LNCaP clone FGC (cell line): ENCODE results near the gene GABRG2.

Experiments
- DNase-seq: peaks from one replicate; pipeline ENCODE4 v3.0.0-alpha.2; 2011; ENCODE audit warnings: low read depth
- H3K4me3 ChIP-seq: 2 replicates; pipeline ENCODE4 v1.5.1; 2011; ENCODE audit warnings: mild to moderate bottlenecking, low read depth, low read length, control low read depth
- TF ChIP-seq, protein P1 (sequence below): IDR thresholded peaks from 2 replicates; pipeline ENCODE4 v1.5.1; 2012; ENCODE audit warnings: mild to moderate bottlenecking; ENCODE audit not compliant: control insufficient read depth, insufficient read depth; ENCODE audit errors: extremely low read depth

GABRG2 gene

DNA sequence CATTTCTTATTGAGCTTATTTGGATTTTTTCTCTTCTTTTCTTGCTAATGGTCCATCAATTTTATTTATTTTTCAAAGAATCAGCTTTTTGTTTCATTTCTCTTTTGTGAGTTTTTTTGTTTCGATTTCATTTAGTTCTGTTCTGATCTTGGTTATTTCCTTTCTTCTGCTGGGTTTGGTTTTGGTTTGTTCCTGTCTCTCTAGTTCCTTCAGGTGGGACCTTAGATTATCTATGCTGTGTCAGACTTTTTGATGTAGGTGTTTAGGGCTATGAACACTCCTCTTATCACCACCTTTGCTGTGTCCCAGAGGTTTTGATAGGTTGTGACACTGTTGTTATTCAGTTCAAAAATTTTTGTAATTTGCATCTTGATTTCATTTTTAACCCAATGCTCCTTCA is 119.8 kb downstream of the GABRG2 start:
- no peak overlapping the region for H3K4me3 ChIP-seq
- no peak for DNase-seq
- TF ChIP-seq, protein P1, sequence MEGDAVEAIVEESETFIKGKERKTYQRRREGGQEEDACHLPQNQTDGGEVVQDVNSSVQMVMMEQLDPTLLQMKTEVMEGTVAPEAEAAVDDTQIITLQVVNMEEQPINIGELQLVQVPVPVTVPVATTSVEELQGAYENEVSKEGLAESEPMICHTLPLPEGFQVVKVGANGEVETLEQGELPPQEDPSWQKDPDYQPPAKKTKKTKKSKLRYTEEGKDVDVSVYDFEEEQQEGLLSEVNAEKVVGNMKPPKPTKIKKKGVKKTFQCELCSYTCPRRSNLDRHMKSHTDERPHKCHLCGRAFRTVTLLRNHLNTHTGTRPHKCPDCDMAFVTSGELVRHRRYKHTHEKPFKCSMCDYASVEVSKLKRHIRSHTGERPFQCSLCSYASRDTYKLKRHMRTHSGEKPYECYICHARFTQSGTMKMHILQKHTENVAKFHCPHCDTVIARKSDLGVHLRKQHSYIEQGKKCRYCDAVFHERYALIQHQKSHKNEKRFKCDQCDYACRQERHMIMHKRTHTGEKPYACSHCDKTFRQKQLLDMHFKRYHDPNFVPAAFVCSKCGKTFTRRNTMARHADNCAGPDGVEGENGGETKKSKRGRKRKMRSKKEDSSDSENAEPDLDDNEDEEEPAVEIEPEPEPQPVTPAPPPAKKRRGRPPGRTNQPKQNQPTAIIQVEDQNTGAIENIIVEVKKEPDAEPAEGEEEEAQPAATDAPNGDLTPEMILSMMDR: no peak

DNA sequence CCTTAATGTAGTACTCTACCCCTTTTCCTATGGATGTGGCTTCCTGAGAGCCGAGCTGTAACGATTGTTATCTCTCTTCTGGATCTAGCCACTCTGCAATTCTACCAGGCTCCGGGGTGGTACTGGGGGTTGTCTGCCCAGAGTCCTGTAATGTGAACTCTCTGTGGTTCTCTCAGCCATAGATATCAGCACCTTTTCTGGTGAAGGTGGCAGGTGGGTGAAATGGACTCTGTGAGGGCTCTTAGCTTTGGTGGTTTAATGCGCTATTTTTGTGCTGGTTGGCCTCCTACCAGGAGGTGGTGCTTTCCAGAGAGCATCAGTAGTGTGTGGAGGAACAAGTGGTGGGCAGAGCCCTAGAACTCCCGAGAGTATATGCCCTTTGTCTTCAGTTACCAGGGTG is 122.1 kb downstream of the GABRG2 start:
- TF ChIP-seq, protein P1: no peak

DNA sequence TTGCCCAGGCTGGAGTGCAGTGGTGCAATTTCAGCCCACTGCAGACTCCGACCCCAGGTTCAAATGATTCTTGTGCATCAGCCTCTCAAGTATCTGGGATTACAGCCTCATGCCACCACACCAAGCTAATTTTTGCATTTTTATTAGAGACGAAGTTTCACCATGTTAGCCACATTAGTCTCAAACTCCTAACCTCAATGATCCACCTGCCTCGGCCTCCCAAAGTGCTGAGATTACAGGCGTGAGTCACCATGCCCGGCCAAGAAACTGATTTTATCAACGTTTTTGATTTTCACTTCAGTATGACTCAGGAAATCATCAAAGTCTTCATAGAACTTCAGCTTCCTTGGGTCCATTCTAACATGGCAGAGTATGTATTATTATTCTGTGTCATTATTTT is 125.4 kb downstream of the GABRG2 start:
- DNase-seq: no peak
- H3K4me3 ChIP-seq: no peak overlapping the region
- TF ChIP-seq, protein P1: no peak

More for the DNA sequence above, 122.1 kb downstream of the GABRG2 start:
- H3K4me3 ChIP-seq: no peak overlapping the region
- DNase-seq: no peak

DNA sequence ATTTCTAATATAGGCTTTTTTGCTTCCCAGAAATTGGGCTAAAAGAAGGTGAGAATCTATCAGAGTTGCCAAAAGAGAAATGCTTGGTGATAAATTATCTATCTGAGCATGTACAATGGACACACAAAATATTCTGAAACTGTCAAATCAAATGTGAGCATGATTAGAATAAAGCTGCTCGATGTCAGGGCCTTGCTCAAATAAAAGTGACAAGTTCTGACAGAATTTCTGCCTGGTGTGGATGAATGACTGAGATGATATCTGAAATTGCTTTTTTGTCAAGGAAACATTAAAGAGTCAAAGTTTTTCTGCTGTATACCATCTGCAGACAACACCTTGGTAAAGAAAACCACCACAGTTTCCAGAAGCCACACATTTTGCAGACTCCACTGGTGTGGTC is 128.8 kb downstream of the GABRG2 start:
- no peak overlapping the region for H3K4me3 ChIP-seq
- no peak for DNase-seq
- TF ChIP-seq, protein P1: no peak

DNA sequence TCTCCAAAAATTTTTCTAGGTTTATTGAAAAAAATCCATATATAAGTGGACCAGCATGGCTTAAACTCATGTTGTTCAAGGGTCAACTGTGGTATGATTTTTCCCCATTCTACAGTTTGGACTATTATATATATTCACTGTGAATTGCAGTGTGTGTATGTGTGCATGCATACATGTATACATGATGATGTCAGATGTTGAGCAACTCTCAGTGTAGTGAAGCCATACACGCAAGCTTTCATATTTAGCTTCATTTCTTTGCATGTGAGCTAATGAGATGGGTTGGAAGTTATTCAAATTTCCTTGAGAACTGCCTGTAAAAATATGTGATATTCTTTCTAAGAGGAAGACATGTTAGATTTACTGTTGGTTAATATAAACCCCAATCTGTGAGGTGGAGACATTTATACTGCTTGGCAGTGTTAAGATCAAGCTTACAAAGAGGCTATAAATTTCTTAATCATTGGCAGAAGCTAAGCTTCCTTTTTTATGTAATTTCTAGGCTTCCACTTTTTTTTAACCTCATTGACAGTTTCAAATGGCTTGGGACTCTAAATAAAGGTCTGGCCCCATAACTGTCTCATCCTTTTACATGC is 134.8 kb downstream of the GABRG2 start:
- DNase-seq: no peak
- no peak overlapping the region for H3K4me3 ChIP-seq

More for the DNA sequence above, 134.8 kb downstream of the GABRG2 start:
- TF ChIP-seq, protein P1: no peak
